Measurements from ENCODE around the gene MCIDAS. TPM values are rescaled to one million over a fixed set of nuclear protein-coding genes. Genes with fewer than 3 reads are reported as not detected.

MCIDAS gene
- total and polyA plus RNA-seq, 2 of the 13 experiments (the other 11 are each of a cell fraction or from before 2014, with no cell fraction given), result not detected

DNA sequence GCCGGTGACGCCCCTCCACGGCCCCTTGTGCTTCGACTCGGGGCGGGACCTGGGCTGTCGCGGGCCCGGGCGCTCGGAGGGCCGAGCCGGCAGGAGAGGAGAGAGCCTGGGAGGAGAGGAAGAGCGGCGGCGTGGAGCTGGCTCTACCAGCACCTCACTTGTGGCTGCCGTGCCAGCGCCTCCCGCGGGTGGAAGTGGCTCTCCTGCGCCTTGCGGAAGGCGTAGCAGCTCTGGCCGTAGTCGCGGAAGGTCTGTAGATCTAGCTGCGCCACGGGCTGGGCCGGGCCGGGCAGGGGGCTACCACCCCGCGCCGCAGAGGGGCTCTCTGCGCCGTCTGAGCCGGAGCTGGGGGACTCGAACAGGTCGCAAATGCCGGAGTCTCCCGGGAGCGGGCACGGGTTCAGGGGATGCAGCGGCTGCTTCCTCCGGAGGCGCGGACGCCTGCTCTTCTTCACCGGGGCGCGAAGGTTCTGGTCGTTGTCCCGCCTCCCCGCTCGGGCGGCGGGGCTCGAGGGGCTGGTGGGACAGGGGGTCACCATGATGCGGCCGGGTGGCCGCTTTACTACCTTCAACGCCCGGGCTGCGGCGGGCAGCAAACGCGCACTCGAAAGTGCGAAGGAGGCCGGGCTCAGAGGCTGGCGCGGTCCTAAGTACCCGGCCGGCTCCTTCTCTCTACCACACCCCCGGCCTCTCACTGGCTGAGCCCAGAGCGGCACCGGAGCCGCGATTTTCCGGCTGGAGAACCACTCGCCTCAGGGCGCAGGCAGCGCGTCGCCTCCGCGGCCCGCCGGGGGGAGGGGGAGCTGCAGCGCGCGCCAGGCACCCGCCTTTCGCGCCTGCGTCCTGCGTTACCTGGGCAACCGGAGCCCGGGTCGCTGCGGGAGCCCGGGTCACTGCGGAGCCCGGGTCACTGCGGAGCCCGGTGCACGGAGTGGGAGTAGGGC is 6.1 kb upstream of the MCIDAS start, which contains the start of gene CCNO (continued):
- TF ChIP-seq, protein P1, sequence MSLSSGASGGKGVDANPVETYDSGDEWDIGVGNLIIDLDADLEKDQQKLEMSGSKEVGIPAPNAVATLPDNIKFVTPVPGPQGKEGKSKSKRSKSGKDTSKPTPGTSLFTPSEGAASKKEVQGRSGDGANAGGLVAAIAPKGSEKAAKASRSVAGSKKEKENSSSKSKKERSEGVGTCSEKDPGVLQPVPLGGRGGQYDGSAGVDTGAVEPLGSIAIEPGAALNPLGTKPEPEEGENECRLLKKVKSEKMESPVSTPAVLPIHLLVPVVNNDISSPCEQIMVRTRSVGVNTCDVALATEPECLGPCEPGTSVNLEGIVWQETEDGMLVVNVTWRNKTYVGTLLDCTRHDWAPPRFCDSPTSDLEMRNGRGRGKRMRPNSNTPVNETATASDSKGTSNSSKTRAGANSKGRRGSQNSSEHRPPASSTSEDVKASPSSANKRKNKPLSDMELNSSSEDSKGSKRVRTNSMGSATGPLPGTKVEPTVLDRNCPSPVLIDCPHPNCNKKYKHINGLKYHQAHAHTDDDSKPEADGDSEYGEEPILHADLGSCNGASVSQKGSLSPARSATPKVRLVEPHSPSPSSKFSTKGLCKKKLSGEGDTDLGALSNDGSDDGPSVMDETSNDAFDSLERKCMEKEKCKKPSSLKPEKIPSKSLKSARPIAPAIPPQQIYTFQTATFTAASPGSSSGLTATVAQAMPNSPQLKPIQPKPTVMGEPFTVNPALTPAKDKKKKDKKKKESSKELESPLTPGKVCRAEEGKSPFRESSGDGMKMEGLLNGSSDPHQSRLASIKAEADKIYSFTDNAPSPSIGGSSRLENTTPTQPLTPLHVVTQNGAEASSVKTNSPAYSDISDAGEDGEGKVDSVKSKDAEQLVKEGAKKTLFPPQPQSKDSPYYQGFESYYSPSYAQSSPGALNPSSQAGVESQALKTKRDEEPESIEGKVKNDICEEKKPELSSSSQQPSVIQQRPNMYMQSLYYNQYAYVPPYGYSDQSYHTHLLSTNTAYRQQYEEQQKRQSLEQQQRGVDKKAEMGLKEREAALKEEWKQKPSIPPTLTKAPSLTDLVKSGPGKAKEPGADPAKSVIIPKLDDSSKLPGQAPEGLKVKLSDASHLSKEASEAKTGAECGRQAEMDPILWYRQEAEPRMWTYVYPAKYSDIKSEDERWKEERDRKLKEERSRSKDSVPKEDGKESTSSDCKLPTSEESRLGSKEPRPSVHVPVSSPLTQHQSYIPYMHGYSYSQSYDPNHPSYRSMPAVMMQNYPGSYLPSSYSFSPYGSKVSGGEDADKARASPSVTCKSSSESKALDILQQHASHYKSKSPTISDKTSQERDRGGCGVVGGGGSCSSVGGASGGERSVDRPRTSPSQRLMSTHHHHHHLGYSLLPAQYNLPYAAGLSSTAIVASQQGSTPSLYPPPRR (CRISPR knock-in tag; IDR thresholded peaks at IDR 0.05; ENCODE audit: borderline replicate concordance), result no peak
- no peak for TF ChIP-seq HMG20A (CRISPR knock-in tag; IDR thresholded peaks at IDR 0.05; ENCODE audit: borderline replicate concordance)
- no peak for TF ChIP-seq THAP9 (CRISPR knock-in tag; IDR thresholded peaks at IDR 0.05; ENCODE audit: borderline replicate concordance)
- no peak for TF ChIP-seq ZNF652 (CRISPR knock-in tag; IDR thresholded peaks at IDR 0.05; ENCODE audit: borderline replicate concordance, low read depth)
- TF ChIP-seq SNAPC4 (CRISPR knock-in tag; IDR thresholded peaks at IDR 0.05), result no peak
- TF ChIP-seq, protein P2, sequence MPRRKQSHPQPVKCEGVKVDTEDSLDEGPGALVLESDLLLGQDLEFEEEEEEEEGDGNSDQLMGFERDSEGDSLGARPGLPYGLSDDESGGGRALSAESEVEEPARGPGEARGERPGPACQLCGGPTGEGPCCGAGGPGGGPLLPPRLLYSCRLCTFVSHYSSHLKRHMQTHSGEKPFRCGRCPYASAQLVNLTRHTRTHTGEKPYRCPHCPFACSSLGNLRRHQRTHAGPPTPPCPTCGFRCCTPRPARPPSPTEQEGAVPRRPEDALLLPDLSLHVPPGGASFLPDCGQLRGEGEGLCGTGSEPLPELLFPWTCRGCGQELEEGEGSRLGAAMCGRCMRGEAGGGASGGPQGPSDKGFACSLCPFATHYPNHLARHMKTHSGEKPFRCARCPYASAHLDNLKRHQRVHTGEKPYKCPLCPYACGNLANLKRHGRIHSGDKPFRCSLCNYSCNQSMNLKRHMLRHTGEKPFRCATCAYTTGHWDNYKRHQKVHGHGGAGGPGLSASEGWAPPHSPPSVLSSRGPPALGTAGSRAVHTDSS (CRISPR knock-in tag; conservative IDR thresholded peaks at IDR 0.05), result no peak
- no peak for TF ChIP-seq LCORL (IDR thresholded peaks at IDR 0.05)
- no peak for TF ChIP-seq LCORL (CRISPR knock-in tag; IDR thresholded peaks at IDR 0.05)
- no peak for TF ChIP-seq U2AF1 (optimal IDR thresholded peaks at IDR 0.05; ENCODE audit: low read depth, low read length)
- no peak for TF ChIP-seq ETS1 (CRISPR knock-in tag; IDR thresholded peaks at IDR 0.05)
